Body of pancreas (tissue), 4 donors: Measurements from ENCODE around the gene MESP2. TPM values are rescaled to one million over a fixed set of nuclear protein-coding genes. Genes with fewer than 3 reads are reported as not detected.

Source experiments
- ATAC-seq: fragments of 150-250 bp; one replicate; pipeline ENCODE4 v1.9.1; 2016
- DNase-seq, 4 donors: peaks; one replicate each; pipeline ENCODE4 v3.0.0-alpha.2; 2019
- H3K27ac ChIP-seq, 4 donors: fragments of 200-600 bp; sonication (generic); 1 replicate in 3 of 4; 2 replicates in 1 of 4; pipeline versions ENCODE4 v1.5.1 to v1.6.1; 2016 to 2019; ENCODE audit warnings: mild to moderate bottlenecking in 1 of 4, mixed read lengths in 1 of 4, moderate library complexity in 1 of 4
- H3K27me3 ChIP-seq, 2 donors: fragments of 200-600 bp; sonication (generic); one replicate each; pipeline ENCODE4 v1.6.0; 2016; ENCODE audit warnings: mild to moderate bottlenecking in 1 of 2
- H3K36me3 ChIP-seq, 2 donors: fragments of 200-600 bp; sonication (generic); replicated peaks in 1 of 2; 2 replicates each; pipeline ENCODE4 v1.5.1; 2016; ENCODE audit warnings: low read depth in 2 of 2; ENCODE audit not compliant: insufficient read depth in 1 of 2
- H3K4me1 ChIP-seq: fragments of 200-600 bp; sonication (generic); one replicate; pipeline ENCODE4 v1.6.0; 2016
- H3K4me3 ChIP-seq, 2 donors: fragments of 200-600 bp; sonication (generic); 1 replicate in 1 of 2; 2 replicates in 1 of 2; pipeline ENCODE4 v1.5.1; 2016 to 2019
- H3K9me3 ChIP-seq, 3 donors: fragments of 200-600 bp; sonication (generic); 1 replicate in 2 of 3; 2 replicates in 1 of 3; pipeline ENCODE4 v1.5.1; 2016
- CTCF ChIP-seq, 7 experiments: fragments of 450-650 bp in 4 of 7; fragments of 200-600 bp in 3 of 7; sonication (generic) in 3 of 7; IDR thresholded peaks; one replicate each; pipeline ENCODE4 v1.5.1; 2016 to 2019; ENCODE audit warnings: antibody characterized with exemption in 7 of 7
- POLR2A ChIP-seq, 3 donors: fragments of 450-650 bp; IDR thresholded peaks; one replicate each; pipeline ENCODE4 v1.6.1; 2016; ENCODE audit warnings: antibody characterized with exemption in 3 of 3, mild to moderate bottlenecking in 2 of 3
- WGBS, 2 donors: methylation state at CpG; one replicate each; pipeline ENCODE4 v1.1.5; 2017; 5-methylcytosine and 5-hydroxymethylcytosine counted together
- intact Hi-C: fragments of 100-400 bp; cut with DNase I; formaldehyde crosslinking; loops from one replicate; pipeline ENCODE4 v1.15.1; 2023
- total RNA-seq, 2 donors: library from RNA; depleted of rRNA; stranded (reverse); fragments of >200 nt; gene quantifications; one replicate each; pipeline ENCODE4 v1.1.0, GENCODE V29; 2016

MESP2 gene
- total RNA-seq, 2 donors from 2014 or later: 1.8 TPM; not detected in 1

- Histone ChIP-seq H3K27me3 (peaks cover 0 to 4% of the 10 kb centered on the region in 2 donors), H3K27ac (no peak overlapping the region), H3K4me1 (peaks cover 28% of the 10 kb centered on the region), H3K9me3 (no peaks in the 10 kb centered on the region), H3K4me3 (no peak overlapping the region), H3K36me3 (no peaks in the 10 kb centered on the region)
- DNase-seq: no peak
- intact Hi-C loops: no loop called here
- TF ChIP-seq CTCF (IDR thresholded peaks at IDR 0.05) (no peak), POLR2A (IDR thresholded peaks at IDR 0.05) (no peak)
- ATAC-seq: no peak
- 86 to 89% methylated on average over 3 of the region's 3 CpGs for WGBS, 2 donors
Measured at GRCh38 chr15:89815769-89816168, 39.6 kb downstream of the MESP2 start.

DNA sequence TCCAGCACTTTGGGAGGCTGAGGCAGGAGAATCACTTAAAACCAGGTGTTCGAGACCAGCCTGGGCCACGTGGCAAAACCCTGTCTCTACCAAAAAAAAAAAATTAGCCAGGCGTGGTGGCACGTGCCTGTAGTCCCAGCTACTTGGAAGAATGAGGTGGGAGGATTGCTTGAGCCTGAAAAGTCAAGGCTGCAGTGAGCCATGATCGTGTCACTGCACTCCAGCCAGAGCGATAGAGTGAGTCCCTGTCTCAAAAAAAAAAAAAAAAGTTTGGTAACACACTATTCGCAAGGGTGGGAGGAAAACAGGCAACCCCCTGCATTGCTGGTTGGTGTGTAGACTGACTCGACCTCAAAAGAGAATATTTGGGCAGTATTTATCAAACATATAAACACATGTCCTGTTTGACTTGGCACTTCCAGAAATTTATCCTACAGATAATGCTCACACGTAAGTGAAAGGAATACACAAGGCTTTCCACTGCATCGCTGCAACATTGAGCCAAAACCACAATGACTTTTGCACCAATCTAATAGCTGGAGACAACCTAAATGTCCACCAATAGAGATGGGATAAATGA, 41.7 kb downstream of the MESP2 start:
- no peak for DNase-seq
- 33 to 44% methylated on average over 10 of the region's 10 CpGs for WGBS, 2 donors

DNA sequence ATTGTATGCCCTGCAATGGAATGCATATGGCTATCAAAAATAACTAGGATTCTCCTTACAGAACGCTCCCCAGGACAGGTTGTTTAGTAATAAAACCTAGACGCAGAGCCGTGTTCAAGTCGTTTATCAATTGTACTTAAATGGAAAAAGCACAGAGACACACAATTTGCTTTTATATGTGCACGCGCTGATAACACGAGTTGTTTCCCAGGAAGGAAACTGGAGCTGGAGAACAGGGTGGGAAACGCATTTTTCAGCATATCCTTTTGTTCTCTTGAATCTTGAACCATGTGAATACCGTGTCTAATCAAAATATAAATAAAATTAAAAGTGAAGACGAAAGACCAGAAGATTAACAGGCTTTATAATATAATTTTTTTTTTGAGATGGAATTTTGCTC, 42.2 kb downstream of the MESP2 start:
- no peak for TF ChIP-seq POLR2A (IDR thresholded peaks at IDR 0.05)
- no peaks in the 10 kb centered on the region for H3K36me3 ChIP-seq
- no peak for DNase-seq
- WGBS, 2 donors: 26 to 41% methylated on average over 10 of the region's 10 CpGs
- no peak for ATAC-seq
- no peak overlapping the region for H3K27ac ChIP-seq
- H3K9me3 ChIP-seq: no peaks in the 10 kb centered on the region
- intact Hi-C loops: no loop called here
- no peak overlapping the region for H3K4me3 ChIP-seq
- peaks cover 13% of the 10 kb centered on the region for H3K4me1 ChIP-seq
- H3K27me3 ChIP-seq: peaks cover 0 to 4% of the 10 kb centered on the region in 2 donors

More for the DNA sequence above, 41.7 kb downstream of the MESP2 start:
- H3K4me3 ChIP-seq: no peak overlapping the region
- intact Hi-C loops: no loop called here
- peaks cover 15% of the 10 kb centered on the region for H3K4me1 ChIP-seq
- H3K27me3 ChIP-seq: peaks cover 0 to 4% of the 10 kb centered on the region in 2 donors
- no peak for ATAC-seq
- H3K36me3 ChIP-seq: no peaks in the 10 kb centered on the region
- H3K9me3 ChIP-seq: no peaks in the 10 kb centered on the region
- H3K27ac ChIP-seq: no peak overlapping the region
- TF ChIP-seq CTCF (IDR thresholded peaks at IDR 0.05): no peak
- no peak for TF ChIP-seq POLR2A (IDR thresholded peaks at IDR 0.05)

GRCh38 chr15:89820666-89821611, 44.8 kb downstream of the MESP2 start:
- DNase-seq (peak in 1 of 4 donors; percentile 64), ATAC-seq (no peak)
- Histone ChIP-seq H3K27me3 (no peaks in the 10 kb centered on the region), H3K9me3 (no peaks in the 10 kb centered on the region), H3K4me3 (no peak overlapping the region), H3K36me3 (no peaks in the 10 kb centered on the region), H3K4me1 (peaks cover 5% of the 10 kb centered on the region), H3K27ac (no peak overlapping the region)
- TF ChIP-seq POLR2A (IDR thresholded peaks at IDR 0.05): no peak
- no peak for TF ChIP-seq CTCF (IDR thresholded peaks at IDR 0.05)
- WGBS, 2 donors: 69 to 74% methylated on average over 12 of the region's 12 CpGs
- intact Hi-C loops: no loop called here

DNA sequence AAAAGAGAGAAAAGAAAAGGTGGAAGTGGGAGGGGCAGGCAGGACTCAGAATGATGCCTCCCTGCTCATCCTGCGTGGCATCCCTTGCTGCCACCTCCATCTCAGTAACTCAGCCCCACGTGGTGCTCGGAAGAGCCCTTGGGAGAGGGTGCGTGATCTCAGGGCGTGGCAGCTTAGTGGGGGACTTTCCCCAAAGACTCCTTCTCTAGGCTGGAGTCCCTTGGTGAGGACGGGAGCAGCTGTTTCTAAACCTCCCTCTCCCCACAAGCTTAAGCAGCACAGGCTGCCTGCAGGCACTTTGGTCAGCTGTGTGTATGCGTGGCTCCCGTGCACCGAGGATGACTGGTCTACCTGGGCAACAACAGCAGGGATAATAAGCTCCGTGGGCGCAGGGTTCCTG, 45.9 kb downstream of the MESP2 start:
- Histone ChIP-seq H3K36me3 (no peaks in the 10 kb centered on the region), H3K4me1 (peaks cover 13% of the 10 kb centered on the region), H3K9me3 (no peaks in the 10 kb centered on the region), H3K27me3 (no peaks in the 10 kb centered on the region), H3K27ac (no peak overlapping the region), H3K4me3 (no peak overlapping the region)
- no peak for ATAC-seq
- TF ChIP-seq CTCF (IDR thresholded peaks at IDR 0.05) (no peak), POLR2A (IDR thresholded peaks at IDR 0.05) (no peak)
- DNase-seq: no peak
- WGBS, 2 donors: 74 to 77% methylated on average over 9 to 11 of the region's 11 CpGs
- intact Hi-C loops: no loop called here
